B cell (primary cell): ENCODE results near the gene ACCS. TPM values are rescaled to one million over a fixed set of nuclear protein-coding genes. Genes with fewer than 3 reads are reported as not detected.

Experiments used
- ATAC-seq: fragments of 200-7000 bp; cut with Tn5 transposase; one replicate; pipeline ENCODE4 v1.10.0; 2021; ENCODE audit warnings: low read depth, mild to moderate bottlenecking, moderate number of reproducible peaks, moderate library complexity
- CTCF ChIA-PET: fragments of 350-600 bp; sonication (Branson Sonifier 250); formaldehyde crosslinking; loops from one replicate; lab custom pipeline; 2021; ENCODE audit warnings: antibody characterized with exemption, inconsistent platforms; lab: Charles Lee
- POLR2A ChIA-PET: fragments of 350-600 bp; sonication (Branson Sonifier 250); formaldehyde crosslinking; loops from one replicate; lab custom pipeline; 2021; ENCODE audit warnings: antibody characterized with exemption; lab: Charles Lee
- DNase-seq: peaks from one replicate; pipeline ENCODE4 v3.0.0; 2013
- H2AFZ ChIP-seq: 2 replicates; pipeline ENCODE4 v1.6.1; 2012; ENCODE audit warnings: mild to moderate bottlenecking, low read depth, low read length; ENCODE audit not compliant: insufficient read depth, poor library complexity, severe bottlenecking
- H3K27ac ChIP-seq, 2 donors: 1 replicate in 1 of 2; 2 replicates in 1 of 2; pipeline ENCODE4 v1.5.1; 2012 to 2013; ENCODE audit warnings: low read length in 2 of 2, mild to moderate bottlenecking in 2 of 2, moderate library complexity in 1 of 2
- H3K27me3 ChIP-seq, 4 experiments: fragments of 200-600 bp in 1 of 4; sonication (generic) in 1 of 4; replicated peaks in 1 of 4; 1 replicate in 2 of 4; 2 replicates in 2 of 4; pipeline versions ENCODE4 v1.6.1 to v1.7.0; 2013 to 2016; ENCODE audit warnings: low read length in 3 of 4, mild to moderate bottlenecking in 2 of 4, mixed read lengths in 1 of 4, moderate library complexity in 1 of 4; ENCODE audit not compliant: insufficient read depth in 4 of 4, control insufficient read depth in 3 of 4; ENCODE audit errors: control extremely low read depth in 1 of 4
- H3K36me3 ChIP-seq, 2 experiments: replicated peaks in 1 of 2; 1 replicate in 1 of 2; 2 replicates in 1 of 2; pipeline versions ENCODE4 v1.6.1 to v1.7.1; 2013; ENCODE audit warnings: low read length in 1 of 2; ENCODE audit not compliant: insufficient read depth in 2 of 2, control insufficient read depth in 1 of 2; ENCODE audit errors: control extremely low read depth in 1 of 2, extremely low read depth in 1 of 2
- H3K4me1 ChIP-seq, 2 donors: fragments of 200-600 bp in 1 of 2; sonication (generic) in 1 of 2; 1 replicate in 1 of 2; 2 replicates in 1 of 2; pipeline versions ENCODE4 v1.5.1 to v1.6.1; 2013 to 2017; ENCODE audit warnings: low read length in 2 of 2; ENCODE audit not compliant: control insufficient read depth in 2 of 2, insufficient read depth in 2 of 2
- H3K4me2 ChIP-seq: replicated peaks from 2 replicates; pipeline ENCODE3; 2012; ENCODE audit warnings: mild to moderate bottlenecking, low read depth, low read length; ENCODE audit not compliant: poor library complexity, severe bottlenecking
- H3K4me3 ChIP-seq, 5 experiments: fragments of 200-600 bp in 1 of 5; sonication (generic) in 1 of 5; 1 replicate in 3 of 5; 2 replicates in 2 of 5; pipeline versions ENCODE4 v1.5.1 to v1.7.0; 2011 to 2016; ENCODE audit warnings: low read length in 4 of 5, mild to moderate bottlenecking in 4 of 5, low read depth in 2 of 5, control low read depth in 1 of 5, moderate library complexity in 1 of 5; ENCODE audit not compliant: insufficient read depth in 1 of 5; ENCODE audit errors: control extremely low read depth in 1 of 5, extremely low read depth in 1 of 5
- H3K79me2 ChIP-seq: fragments of 200-600 bp; sonication (generic); one replicate; pipeline ENCODE4 v1.6.0; 2016; ENCODE audit warnings: low read length; ENCODE audit not compliant: control insufficient read depth, insufficient read depth
- H3K9ac ChIP-seq: fragments of 200-600 bp; sonication (generic); 2 replicates; pipeline ENCODE4 v1.6.1; 2017; ENCODE audit warnings: mild to moderate bottlenecking, low read length, moderate library complexity
- H3K9me3 ChIP-seq, 3 donors: one replicate each; pipeline versions ENCODE4 v1.6.1 to v1.7.1; 2013; ENCODE audit warnings: low read length in 2 of 3; ENCODE audit not compliant: control insufficient read depth in 2 of 3, insufficient read depth in 1 of 3; ENCODE audit errors: control extremely low read depth in 1 of 3
- H4K20me1 ChIP-seq: 2 replicates; pipeline ENCODE4 v1.6.0; 2012; ENCODE audit warnings: mild to moderate bottlenecking, low read length; ENCODE audit not compliant: insufficient read depth, control insufficient read depth, poor library complexity, severe bottlenecking
- H3K27ac Mint-ChIP-seq: one replicate; pipeline ENCODE4 v1.8.0; 2021; ENCODE audit warnings: mixed read lengths
- H3K27me3 Mint-ChIP-seq: one replicate; pipeline ENCODE4 v1.8.0; 2021; ENCODE audit warnings: mixed read lengths
- H3K4me1 Mint-ChIP-seq: one replicate; pipeline ENCODE4 v1.8.0; 2021; ENCODE audit warnings: mixed read lengths
- H3K4me3 Mint-ChIP-seq: one replicate; pipeline ENCODE4 v1.8.0; 2021; ENCODE audit warnings: mixed read lengths
- H3K9me3 Mint-ChIP-seq: one replicate; pipeline ENCODE4 v1.8.0; 2022; ENCODE audit warnings: mixed read lengths; ENCODE audit not compliant: insufficient read depth
- CTCF ChIP-seq: fragments of 200-600 bp; IDR thresholded peaks from one replicate; pipeline ENCODE4 v1.8.0; 2022; ENCODE audit warnings: antibody characterized with exemption, mild to moderate bottlenecking
- EZH2 ChIP-seq: IDR thresholded peaks from 2 replicates; pipeline ENCODE4 v1.6.1; 2012; ENCODE audit warnings: borderline replicate concordance, low read depth, mild to moderate bottlenecking, moderate library complexity, low read length; ENCODE audit not compliant: insufficient read depth, poor library complexity, severe bottlenecking
- WGBS: methylation state at CpG from one replicate; pipeline ENCODE4 v1.1.5; 2013; ENCODE audit warnings: missing lambda C conversion rate; ENCODE audit not compliant: insufficient coverage; 5-methylcytosine and 5-hydroxymethylcytosine counted together
- intact Hi-C: fragments of 100-400 bp; cut with micrococcal nuclease; formaldehyde crosslinking; loops from one replicate; pipeline ENCODE4 v1.10.0; 2022
- polyA plus RNA-seq: library from polyadenylated mRNA; depleted of rRNA; stranded (reverse); fragments of >200 nt; gene quantifications from 2 replicates; pipeline ENCODE4 v1.2.3, GENCODE V29; 2012
- total RNA-seq, 2 donors: library from RNA; stranded (reverse); fragments of 120-200 nt in 1 of 2; gene quantifications; 1 replicate in 1 of 2; 2 replicates in 1 of 2; pipeline versions ENCODE4 v1.2.3 to v1.2.4, GENCODE V29; 2013 to 2022

Gene ACCS
- total and polyA plus RNA-seq, 2 donors (not counting 1 experiment from before 2014, with no cell fraction given) = 59.5 to 63.2 TPM

- ATAC-seq = no peak
- Histone ChIP-seq H3K9me3 (no peaks in the 10 kb centered on the region), H4K20me1 (no peaks in the 10 kb centered on the region), H3K4me1 (no peaks in the 10 kb centered on the region), H3K36me3 (peaks cover under 1 to 46% of the 10 kb centered on the region in 2 experiments), H3K27ac (no peak overlapping the region), H2AFZ (no peak overlapping the region), H3K4me2 (no peak overlapping the region), H3K27me3 (no peaks in the 10 kb centered on the region), H3K79me2 (no peaks in the 10 kb centered on the region), H3K9ac (no peak overlapping the region), H3K4me3 (no peak overlapping the region)
- POLR2A ChIA-PET = no interaction called here
- WGBS = no CpG with 5 or more reads among the region's 1 CpG
- no peaks in the 10 kb centered on the region for H3K4me1 Mint-ChIP-seq
- TF ChIP-seq CTCF (peak; percentile 27), EZH2 (no peak)
- CTCF ChIA-PET = interaction anchor here (0.9 to 1.1 kb wide), 4 partner anchors 8 to 24 kb away, joined by 3 to 4 read pairs (median 3); no protein-coding TSS in a partner anchor
- no peaks in the 10 kb centered on the region for H3K9me3 Mint-ChIP-seq
- DNase-seq = no peak
- no peak overlapping the region for H3K27ac Mint-ChIP-seq
- no peak overlapping the region for H3K4me3 Mint-ChIP-seq
- H3K27me3 Mint-ChIP-seq = no peaks in the 10 kb centered on the region
- intact Hi-C loops = no loop called here
Measured at GRCh38 chr11:44133335-44133946, 67.4 kb downstream of the ACCS start.

Other genes with a start within 250 kb of the ACCS start
- gene ALKBH3, start 185.4 kb upstream of the ACCS start, total RNA-seq = 26.7 and 27.3 TPM in 2 replicates
- 22.3 and 25.5 TPM in 2 replicates for gene ALKBH3, start 185.4 kb upstream of the ACCS start, polyA plus RNA-seq
- 0.53 and 0.59 TPM in 2 replicates for gene C11orf96, start 123.6 kb upstream of the ACCS start, total RNA-seq
- 1.2 and 2.5 TPM in 2 replicates for gene C11orf96, start 123.6 kb upstream of the ACCS start, polyA plus RNA-seq
- not detected in 2 replicates for gene ACCSL, start 18.3 kb upstream of the ACCS start, total RNA-seq
- not detected in 2 replicates for gene ACCSL, start 18.3 kb upstream of the ACCS start, polyA plus RNA-seq
- gene EXT2, start 29.4 kb downstream of the ACCS start, total RNA-seq = 27.7 and 27.8 TPM in 2 replicates
- gene EXT2, start 29.4 kb downstream of the ACCS start, polyA plus RNA-seq = 9.1 and 11.0 TPM in 2 replicates
- gene ALX4, start 243.9 kb downstream of the ACCS start, total RNA-seq = not detected in 2 replicates
- gene ALX4, start 243.9 kb downstream of the ACCS start, polyA plus RNA-seq = not detected in 2 replicates